Testis (tissue), 2 donors: ENCODE data around the gene GIMAP8.

Experiments used
- CTCF ChIP-seq, 3 experiments: fragments of 450-650 bp in 2 of 3; fragments of 200-600 bp in 1 of 3; sonication (generic) in 1 of 3; IDR thresholded peaks; one replicate each; pipeline ENCODE4 v1.5.1; 2016 to 2019; ENCODE audit warnings: antibody characterized with exemption in 3 of 3, mild to moderate bottlenecking in 2 of 3, moderate library complexity in 1 of 3
- POLR2A ChIP-seq: fragments of 450-650 bp; IDR thresholded peaks from one replicate; pipeline ENCODE4 v1.6.1; 2017; ENCODE audit warnings: antibody characterized with exemption, mild to moderate bottlenecking, moderate library complexity

GRCh38 chr7:150503155-150503554 is 52.7 kb downstream of the GIMAP8 start:
- TF ChIP-seq CTCF (IDR thresholded peaks at IDR 0.05) (no peak), POLR2A (no peak)
